KMS-11 (cell line): Measurements from ENCODE around the gene FOXR1.

Source experiments
- H2AFZ ChIP-seq: fragments of 200-600 bp; sonication (generic); 2 replicates; pipeline ENCODE4 v1.6.1; 2016; ENCODE audit warnings: antibody characterized with exemption, mixed run types, low read depth
- H3K27ac ChIP-seq: fragments of 200-600 bp; sonication (generic); 2 replicates; pipeline ENCODE4 v1.6.1; 2016; ENCODE audit warnings: mild to moderate bottlenecking, mixed run types
- H3K27me3 ChIP-seq: fragments of 200-600 bp; sonication (generic); 2 replicates; pipeline ENCODE4 v1.6.1; 2017; ENCODE audit warnings: mild to moderate bottlenecking, low read depth, mixed run types, moderate library complexity; ENCODE audit not compliant: insufficient read depth
- H3K36me3 ChIP-seq: fragments of 200-600 bp; sonication (generic); 2 replicates; pipeline ENCODE4 v1.6.1; 2017; ENCODE audit warnings: mild to moderate bottlenecking, mixed run types; ENCODE audit not compliant: insufficient read depth
- H3K4me1 ChIP-seq: fragments of 200-600 bp; sonication (generic); 2 replicates; pipeline ENCODE4 v1.6.1; 2016; ENCODE audit warnings: mild to moderate bottlenecking, low read depth, mixed run types; ENCODE audit not compliant: poor library complexity, severe bottlenecking
- H3K4me2 ChIP-seq: fragments of 200-600 bp; sonication (generic); 2 replicates; pipeline ENCODE4 v1.7.0; 2016; ENCODE audit warnings: mild to moderate bottlenecking, mixed run types
- H3K4me3 ChIP-seq: fragments of 200-600 bp; sonication (generic); IDR thresholded peaks from 2 replicates; pipeline ENCODE4 v1.6.1; 2017; ENCODE audit warnings: low read depth, low read length, mixed read lengths; ENCODE audit not compliant: insufficient read depth
- H3K79me2 ChIP-seq: fragments of 200-600 bp; sonication (generic); 2 replicates; pipeline ENCODE4 v1.6.1; 2016; ENCODE audit warnings: low read depth, mixed run types; ENCODE audit not compliant: insufficient read depth
- H3K9ac ChIP-seq: fragments of 200-600 bp; sonication (generic); 2 replicates; pipeline ENCODE4 v1.6.1; 2016; ENCODE audit warnings: mild to moderate bottlenecking, mixed run types
- H4K20me1 ChIP-seq: fragments of 200-600 bp; sonication (generic); 2 replicates; pipeline ENCODE4 v1.6.1; 2016; ENCODE audit warnings: mild to moderate bottlenecking, mixed run types; ENCODE audit not compliant: insufficient read depth
- TF ChIP-seq, protein P1 (sequence below): fragments of 200-600 bp; sonication (generic); conservative IDR thresholded peaks from 2 replicates; pipeline ENCODE4 v1.6.1; 2017; ENCODE audit warnings: low read depth, mild to moderate bottlenecking, antibody characterized with exemption, low read length, moderate library complexity, mixed read lengths

The FOXR1 gene

DNA sequence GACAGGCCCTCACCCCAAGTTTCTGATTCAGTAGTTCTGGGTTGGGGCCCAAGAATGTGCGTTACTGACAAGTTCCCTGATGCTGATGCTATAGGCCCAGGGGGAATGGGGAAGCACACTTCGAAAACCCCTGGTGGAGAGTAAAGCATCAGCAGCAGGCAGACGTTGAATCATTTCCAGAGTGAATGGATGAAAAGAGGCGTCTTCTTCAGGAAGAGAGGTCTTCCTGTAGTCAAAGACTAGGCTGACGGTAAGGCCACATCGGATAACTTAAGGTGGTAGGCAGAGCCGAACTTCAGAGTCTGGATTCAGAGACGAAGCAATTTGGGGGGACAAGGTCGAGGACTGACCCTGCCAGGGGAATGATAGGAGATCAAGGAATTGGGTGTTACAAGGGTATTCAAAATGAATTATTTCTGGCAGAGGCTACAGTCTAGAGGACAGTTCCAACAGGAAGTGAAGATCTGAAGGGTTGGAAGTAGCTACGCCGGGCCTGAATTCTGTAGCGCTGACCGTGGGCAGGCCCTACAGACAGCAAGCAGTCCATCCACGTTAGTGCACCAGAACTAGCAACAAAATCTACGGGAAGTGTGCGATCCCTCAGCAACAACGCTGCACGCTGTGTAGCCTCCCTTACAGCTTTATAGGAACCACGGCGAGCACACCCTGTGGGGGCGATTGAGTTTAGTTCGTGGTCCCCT is 25.5 kb downstream of the FOXR1 start:
- Histone ChIP-seq H2AFZ (peak overlapping the region; percentile 87), H3K79me2 (no peaks in the 10 kb centered on the region), H3K27ac (peak overlapping the region; percentile 42; the same call in 1 of the 2 replicates)

DNA sequence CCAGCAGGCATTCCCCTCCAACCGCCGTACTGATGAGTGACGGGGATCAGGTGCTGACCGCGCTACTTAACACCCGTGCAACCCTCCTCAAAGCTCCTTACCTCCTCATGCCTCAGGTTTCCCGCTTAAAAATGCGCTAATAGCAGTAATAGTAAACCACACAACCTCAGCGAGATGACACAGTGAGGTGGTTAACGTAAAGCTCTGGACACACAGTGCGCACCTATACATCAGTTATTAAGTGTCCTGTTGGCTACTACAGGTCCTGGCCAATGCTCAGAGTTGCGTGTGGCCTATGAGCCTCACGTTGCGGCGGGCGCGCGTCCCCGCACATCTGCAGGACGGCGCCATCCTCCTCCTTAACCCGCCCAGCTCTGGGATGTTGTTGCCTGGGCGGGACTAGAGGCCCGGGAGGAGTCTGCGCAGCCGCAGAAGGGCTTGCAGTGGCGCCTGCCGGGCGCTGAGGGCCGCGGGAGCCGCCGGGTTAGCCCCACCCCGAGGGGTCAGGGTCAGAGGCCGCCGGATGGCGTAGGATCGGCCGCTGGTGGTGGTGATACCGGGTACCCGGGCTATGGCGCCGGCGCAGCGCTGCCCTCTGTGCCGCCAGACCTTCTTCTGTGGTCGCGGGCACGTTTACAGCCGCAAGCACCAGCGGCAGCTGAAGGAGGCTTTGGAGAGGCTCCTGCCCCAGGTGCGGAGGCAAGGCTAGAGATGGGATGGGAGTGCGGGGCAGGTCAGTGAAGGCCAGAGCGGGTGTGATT is 26.2 kb downstream of the FOXR1 start, which contains the start of gene CENATAC:
CENATAC (plus strand) TSS at position 512 of the 761 bp plus-strand sequence; CDS start at position 572, 60 bp downstream.
- Histone ChIP-seq H3K4me3 (no peak within 1 kb of the TSS), H3K9ac (peak within 1 kb of the TSS; percentile 44; the same call in 1 of the 2 replicates), H2AFZ (peak within 1 kb of the TSS; percentile 87), H4K20me1 (no peaks in the 10 kb centered on the region), H3K4me1 (no peaks in the 10 kb centered on the region), H3K4me2 (peak within 1 kb of the TSS; percentile 68), H3K79me2 (no peaks in the 10 kb centered on the region), H3K27ac (peak within 1 kb of the TSS; percentile 42; the same call in 1 of the 2 replicates), H3K27me3 (no peaks in the 10 kb centered on the region), H3K36me3 (peaks cover 4% of the 10 kb centered on the region; the same call in 1 of the 2 replicates)
- TF ChIP-seq, protein P1, sequence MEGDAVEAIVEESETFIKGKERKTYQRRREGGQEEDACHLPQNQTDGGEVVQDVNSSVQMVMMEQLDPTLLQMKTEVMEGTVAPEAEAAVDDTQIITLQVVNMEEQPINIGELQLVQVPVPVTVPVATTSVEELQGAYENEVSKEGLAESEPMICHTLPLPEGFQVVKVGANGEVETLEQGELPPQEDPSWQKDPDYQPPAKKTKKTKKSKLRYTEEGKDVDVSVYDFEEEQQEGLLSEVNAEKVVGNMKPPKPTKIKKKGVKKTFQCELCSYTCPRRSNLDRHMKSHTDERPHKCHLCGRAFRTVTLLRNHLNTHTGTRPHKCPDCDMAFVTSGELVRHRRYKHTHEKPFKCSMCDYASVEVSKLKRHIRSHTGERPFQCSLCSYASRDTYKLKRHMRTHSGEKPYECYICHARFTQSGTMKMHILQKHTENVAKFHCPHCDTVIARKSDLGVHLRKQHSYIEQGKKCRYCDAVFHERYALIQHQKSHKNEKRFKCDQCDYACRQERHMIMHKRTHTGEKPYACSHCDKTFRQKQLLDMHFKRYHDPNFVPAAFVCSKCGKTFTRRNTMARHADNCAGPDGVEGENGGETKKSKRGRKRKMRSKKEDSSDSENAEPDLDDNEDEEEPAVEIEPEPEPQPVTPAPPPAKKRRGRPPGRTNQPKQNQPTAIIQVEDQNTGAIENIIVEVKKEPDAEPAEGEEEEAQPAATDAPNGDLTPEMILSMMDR = no peak

More for the DNA sequence above, 25.5 kb downstream of the FOXR1 start:
- Histone ChIP-seq H4K20me1 (no peaks in the 10 kb centered on the region), H3K4me3 (no peak overlapping the region), H3K4me1 (no peaks in the 10 kb centered on the region), H3K4me2 (peak overlapping the region; percentile 68), H3K36me3 (peaks cover 4% of the 10 kb centered on the region; the same call in 1 of the 2 replicates), H3K9ac (peak overlapping the region; percentile 44; the same call in 1 of the 2 replicates), H3K27me3 (no peaks in the 10 kb centered on the region)
- TF ChIP-seq, protein P1 = no peak

DNA sequence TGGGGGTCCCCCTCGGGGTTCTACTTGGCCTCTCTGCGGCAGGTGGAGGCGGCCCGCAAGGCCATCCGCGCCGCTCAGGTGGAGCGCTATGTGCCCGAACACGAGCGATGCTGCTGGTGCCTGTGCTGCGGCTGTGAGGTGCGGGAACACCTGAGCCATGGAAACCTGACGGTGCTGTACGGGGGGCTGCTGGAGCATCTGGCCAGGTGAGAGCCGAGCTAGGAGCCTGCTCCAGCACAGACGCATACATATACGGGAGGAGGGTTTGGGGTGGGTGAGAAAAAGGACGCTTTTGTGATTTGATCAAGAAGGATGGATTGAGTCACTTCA is 26.8 kb downstream of the FOXR1 start:
- Histone ChIP-seq H3K36me3 (peaks cover 4% of the 10 kb centered on the region; the same call in 1 of the 2 replicates), H4K20me1 (no peaks in the 10 kb centered on the region), H3K27me3 (no peaks in the 10 kb centered on the region), H2AFZ (peak overlapping the region; percentile 87), H3K4me1 (no peaks in the 10 kb centered on the region), H3K9ac (peak overlapping the region; percentile 44; the same call in 1 of the 2 replicates), H3K4me3 (no peak overlapping the region), H3K27ac (no peak overlapping the region), H3K4me2 (peak overlapping the region; percentile 63; the same call in 1 of the 2 replicates), H3K79me2 (no peaks in the 10 kb centered on the region)
- TF ChIP-seq, protein P1 = no peak

DNA sequence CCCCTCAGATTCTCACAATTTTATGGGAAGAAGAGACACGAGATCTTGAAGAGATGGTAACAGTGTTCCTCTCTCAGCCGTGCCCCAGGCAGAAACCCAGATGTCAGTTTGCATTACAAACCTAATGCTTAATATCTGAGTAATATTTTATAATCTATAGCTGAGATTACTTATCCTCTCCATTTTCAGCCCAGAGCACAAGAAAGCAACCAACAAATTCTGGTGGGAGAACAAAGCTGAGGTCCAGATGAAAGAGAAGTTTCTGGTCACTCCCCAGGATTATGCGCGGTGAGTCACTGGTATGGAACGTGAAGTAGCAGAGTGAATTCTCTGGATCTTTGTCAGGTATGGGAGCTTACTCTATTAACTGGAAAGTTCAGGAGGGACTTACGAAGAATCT is 27.3 kb downstream of the FOXR1 start:
- Histone ChIP-seq H3K27me3 (no peaks in the 10 kb centered on the region), H2AFZ (no peak overlapping the region), H3K4me2 (peak overlapping the region; percentile 63; the same call in 1 of the 2 replicates), H3K4me1 (no peaks in the 10 kb centered on the region), H3K27ac (no peak overlapping the region), H3K4me3 (no peak overlapping the region), H3K9ac (no peak overlapping the region), H4K20me1 (no peaks in the 10 kb centered on the region), H3K36me3 (peaks cover 4% of the 10 kb centered on the region; the same call in 1 of the 2 replicates), H3K79me2 (no peaks in the 10 kb centered on the region)
- TF ChIP-seq, protein P1 = no peak
